ENCODE measurements around the gene CACNA1S. TPM values are rescaled to one million over a fixed set of nuclear protein-coding genes. Genes with fewer than 3 reads are reported as not detected.

Gene CACNA1S
- total RNA-seq, 1 donor from 2014 or later: 43.3 TPM

- Histone ChIP-seq H3K36me3 (ENCODE audit: control insufficient read depth in 3 of 3, insufficient read depth in 3 of 3, low read length in 3 of 3) (no peaks in the 10 kb centered on the region), H3K9me3 (ENCODE audit: control insufficient read depth in 3 of 3, low read length in 3 of 3) (no peaks in the 10 kb centered on the region), H3K9ac (ENCODE audit: low read depth in 1 of 3, low read length in 3 of 3) (no peak overlapping the region), H3K4me3 (ENCODE audit: low read length in 3 of 3) (no peak overlapping the region), H3K27me3 (ENCODE audit: control insufficient read depth in 3 of 3, insufficient read depth in 3 of 3, low read length in 3 of 3) (peaks cover 0 to 4% (median 0%) of the 10 kb centered on the region in 3 donors), H3K4me1 (ENCODE audit: control insufficient read depth in 3 of 3, insufficient read depth in 3 of 3, low read length in 3 of 3) (no peaks in the 10 kb centered on the region), H3K27ac (ENCODE audit: low read depth, low read length) (no peak overlapping the region)
These were observed 107.5 kb downstream of the CACNA1S start for GRCh38 chr1:201004732-201005131.

GRCh38 chr1:201004154-201004553, 108.1 kb downstream of the CACNA1S start:
- Histone ChIP-seq H3K4me3 (ENCODE audit: low read length in 3 of 3) (no peak overlapping the region), H3K27me3 (ENCODE audit: control insufficient read depth in 3 of 3, insufficient read depth in 3 of 3, low read length in 3 of 3) (peaks cover 0 to 4% (median 0%) of the 10 kb centered on the region in 3 donors), H3K36me3 (ENCODE audit: control insufficient read depth in 3 of 3, insufficient read depth in 3 of 3, low read length in 3 of 3) (no peaks in the 10 kb centered on the region), H3K27ac (ENCODE audit: low read depth, low read length) (no peak overlapping the region), H3K4me1 (ENCODE audit: control insufficient read depth in 3 of 3, insufficient read depth in 3 of 3, low read length in 3 of 3) (no peaks in the 10 kb centered on the region), H3K9me3 (ENCODE audit: control insufficient read depth in 3 of 3, low read length in 3 of 3) (no peaks in the 10 kb centered on the region), H3K9ac (ENCODE audit: low read depth in 1 of 3, low read length in 3 of 3) (no peak overlapping the region)

- no peaks in the 10 kb centered on the region for H3K36me3 ChIP-seq (ENCODE audit: control insufficient read depth in 3 of 3, insufficient read depth in 3 of 3, low read length in 3 of 3)
- H3K9me3 ChIP-seq (ENCODE audit: control insufficient read depth in 3 of 3, low read length in 3 of 3): no peaks in the 10 kb centered on the region
- H3K9ac ChIP-seq (ENCODE audit: low read depth in 1 of 3, low read length in 3 of 3): no peak overlapping the region
- no peak overlapping the region for H3K27ac ChIP-seq (ENCODE audit: low read depth, low read length)
- no peak overlapping the region for H3K4me3 ChIP-seq (ENCODE audit: low read length in 3 of 3)
- H3K27me3 ChIP-seq (ENCODE audit: control insufficient read depth in 3 of 3, insufficient read depth in 3 of 3, low read length in 3 of 3): peaks cover 0 to 4% (median 0%) of the 10 kb centered on the region in 3 donors
- H3K4me1 ChIP-seq (ENCODE audit: control insufficient read depth in 3 of 3, insufficient read depth in 3 of 3, low read length in 3 of 3): no peaks in the 10 kb centered on the region
These were observed 109.7 kb downstream of the CACNA1S start for GRCh38 chr1:201002510-201002909.

GRCh38 chr1:201001962-201002361, 110.3 kb downstream of the CACNA1S start:
- no peak overlapping the region for H3K4me3 ChIP-seq (ENCODE audit: low read length in 3 of 3)
- no peak overlapping the region for H3K27ac ChIP-seq (ENCODE audit: low read depth, low read length)
- H3K36me3 ChIP-seq (ENCODE audit: control insufficient read depth in 3 of 3, insufficient read depth in 3 of 3, low read length in 3 of 3): no peaks in the 10 kb centered on the region
- no peaks in the 10 kb centered on the region for H3K4me1 ChIP-seq (ENCODE audit: control insufficient read depth in 3 of 3, insufficient read depth in 3 of 3, low read length in 3 of 3)
- H3K27me3 ChIP-seq (ENCODE audit: control insufficient read depth in 3 of 3, insufficient read depth in 3 of 3, low read length in 3 of 3): peaks cover 0 to 4% (median 0%) of the 10 kb centered on the region in 3 donors
- H3K9ac ChIP-seq (ENCODE audit: low read depth in 1 of 3, low read length in 3 of 3): no peak overlapping the region
- no peaks in the 10 kb centered on the region for H3K9me3 ChIP-seq (ENCODE audit: control insufficient read depth in 3 of 3, low read length in 3 of 3)

GRCh38 chr1:201000391-201000790, 111.8 kb downstream of the CACNA1S start:
- H3K27ac ChIP-seq (ENCODE audit: low read depth, low read length): no peak overlapping the region
- no peak overlapping the region for H3K9ac ChIP-seq (ENCODE audit: low read depth in 1 of 3, low read length in 3 of 3)
- no peaks in the 10 kb centered on the region for H3K36me3 ChIP-seq (ENCODE audit: control insufficient read depth in 3 of 3, insufficient read depth in 3 of 3, low read length in 3 of 3)
- H3K9me3 ChIP-seq (ENCODE audit: control insufficient read depth in 3 of 3, low read length in 3 of 3): no peaks in the 10 kb centered on the region
- no peaks in the 10 kb centered on the region for H3K27me3 ChIP-seq (ENCODE audit: control insufficient read depth in 3 of 3, insufficient read depth in 3 of 3, low read length in 3 of 3)
- no peak overlapping the region for H3K4me3 ChIP-seq (ENCODE audit: low read length in 3 of 3)
- H3K4me1 ChIP-seq (ENCODE audit: control insufficient read depth in 3 of 3, insufficient read depth in 3 of 3, low read length in 3 of 3): no peaks in the 10 kb centered on the region

- no peaks in the 10 kb centered on the region for H3K9me3 ChIP-seq (ENCODE audit: control insufficient read depth in 3 of 3, low read length in 3 of 3)
- no peaks in the 10 kb centered on the region for H3K36me3 ChIP-seq (ENCODE audit: control insufficient read depth in 3 of 3, insufficient read depth in 3 of 3, low read length in 3 of 3)
- H3K4me1 ChIP-seq (ENCODE audit: control insufficient read depth in 3 of 3, insufficient read depth in 3 of 3, low read length in 3 of 3): no peaks in the 10 kb centered on the region
These were observed 112.6 kb downstream of the CACNA1S start for GRCh38 chr1:200999667-201000066.

GRCh38 chr1:200998323-200998722, 113.9 kb downstream of the CACNA1S start:
- no peak overlapping the region for H3K4me3 ChIP-seq (ENCODE audit: low read length in 3 of 3)
- no peaks in the 10 kb centered on the region for H3K27me3 ChIP-seq (ENCODE audit: control insufficient read depth in 3 of 3, insufficient read depth in 3 of 3, low read length in 3 of 3)
- H3K36me3 ChIP-seq (ENCODE audit: control insufficient read depth in 3 of 3, insufficient read depth in 3 of 3, low read length in 3 of 3): no peaks in the 10 kb centered on the region
- H3K9me3 ChIP-seq (ENCODE audit: control insufficient read depth in 3 of 3, low read length in 3 of 3): no peaks in the 10 kb centered on the region
- no peaks in the 10 kb centered on the region for H3K4me1 ChIP-seq (ENCODE audit: control insufficient read depth in 3 of 3, insufficient read depth in 3 of 3, low read length in 3 of 3)
- H3K27ac ChIP-seq (ENCODE audit: low read depth, low read length): no peak overlapping the region
- no peak overlapping the region for H3K9ac ChIP-seq (ENCODE audit: low read depth in 1 of 3, low read length in 3 of 3)

More at GRCh38 chr1:200999667-201000066, 112.6 kb downstream of the CACNA1S start:
- Histone ChIP-seq H3K27ac (ENCODE audit: low read depth, low read length) (no peak overlapping the region), H3K4me3 (ENCODE audit: low read length in 3 of 3) (no peak overlapping the region), H3K27me3 (ENCODE audit: control insufficient read depth in 3 of 3, insufficient read depth in 3 of 3, low read length in 3 of 3) (no peaks in the 10 kb centered on the region), H3K9ac (ENCODE audit: low read depth in 1 of 3, low read length in 3 of 3) (no peak overlapping the region)

GRCh38 chr1:200992382-200993048, 119.7 kb downstream of the CACNA1S start:
- Histone ChIP-seq H3K27me3 (ENCODE audit: control insufficient read depth in 3 of 3, insufficient read depth in 3 of 3, low read length in 3 of 3) (no peaks in the 10 kb centered on the region), H3K9ac (ENCODE audit: low read depth in 1 of 3, low read length in 3 of 3) (no peak overlapping the region), H3K4me1 (ENCODE audit: control insufficient read depth in 3 of 3, insufficient read depth in 3 of 3, low read length in 3 of 3) (no peaks in the 10 kb centered on the region), H3K36me3 (ENCODE audit: control insufficient read depth in 3 of 3, insufficient read depth in 3 of 3, low read length in 3 of 3) (no peaks in the 10 kb centered on the region), H3K4me3 (ENCODE audit: low read length in 3 of 3) (no peak overlapping the region), H3K9me3 (ENCODE audit: control insufficient read depth in 3 of 3, low read length in 3 of 3) (no peaks in the 10 kb centered on the region), H3K27ac (ENCODE audit: low read depth, low read length) (no peak overlapping the region)

- Histone ChIP-seq H3K9me3 (ENCODE audit: control insufficient read depth in 3 of 3, low read length in 3 of 3) (no peaks in the 10 kb centered on the region), H3K36me3 (ENCODE audit: control insufficient read depth in 3 of 3, insufficient read depth in 3 of 3, low read length in 3 of 3) (no peaks in the 10 kb centered on the region), H3K27me3 (ENCODE audit: control insufficient read depth in 3 of 3, insufficient read depth in 3 of 3, low read length in 3 of 3) (no peaks in the 10 kb centered on the region), H3K4me1 (ENCODE audit: control insufficient read depth in 3 of 3, insufficient read depth in 3 of 3, low read length in 3 of 3) (no peaks in the 10 kb centered on the region), H3K4me3 (ENCODE audit: low read length in 3 of 3) (no peak overlapping the region), H3K9ac (ENCODE audit: low read depth in 1 of 3, low read length in 3 of 3) (no peak overlapping the region), H3K27ac (ENCODE audit: low read depth, low read length) (no peak overlapping the region)
These were observed 121.1 kb downstream of the CACNA1S start for GRCh38 chr1:200991097-200991614.

GRCh38 chr1:200990114-200990513, 122.1 kb downstream of the CACNA1S start:
- no peak overlapping the region for H3K27ac ChIP-seq (ENCODE audit: low read depth, low read length)
- H3K9me3 ChIP-seq (ENCODE audit: control insufficient read depth in 3 of 3, low read length in 3 of 3): no peaks in the 10 kb centered on the region
- no peak overlapping the region for H3K4me3 ChIP-seq (ENCODE audit: low read length in 3 of 3)
- no peaks in the 10 kb centered on the region for H3K27me3 ChIP-seq (ENCODE audit: control insufficient read depth in 3 of 3, insufficient read depth in 3 of 3, low read length in 3 of 3)
- no peaks in the 10 kb centered on the region for H3K36me3 ChIP-seq (ENCODE audit: control insufficient read depth in 3 of 3, insufficient read depth in 3 of 3, low read length in 3 of 3)
- H3K9ac ChIP-seq (ENCODE audit: low read depth in 1 of 3, low read length in 3 of 3): no peak overlapping the region
- no peaks in the 10 kb centered on the region for H3K4me1 ChIP-seq (ENCODE audit: control insufficient read depth in 3 of 3, insufficient read depth in 3 of 3, low read length in 3 of 3)

Data from skeletal muscle tissue (tissue), 4 donors.